Pancreas (tissue), 10 donors: Measurements from ENCODE around the gene TCFL5. TPM values are rescaled to one million over a fixed set of nuclear protein-coding genes. Genes with fewer than 3 reads are reported as not detected.

Experiments used
- ATAC-seq, 4 donors: fragments of 200-7000 bp; cut with Tn5 transposase; one replicate each; pipeline versions ENCODE4 v1.8.0 to v1.9.1; 2020; ENCODE audit warnings: mild to moderate bottlenecking in 4 of 4, moderate library complexity in 4 of 4
- DNase-seq, 6 donors: peaks; one replicate each; pipeline ENCODE4 v3.0.0-alpha.2; 2020
- FAIRE-seq: peaks from 2 replicates; lab custom pipeline; 2012; peaks lifted over from hg19 to GRCh38; lab: Jason Lieb, UNC
- H3K27ac ChIP-seq, 4 donors: fragments of 200-600 bp; sonication (generic); 1 replicate in 3 of 4; 2 replicates in 1 of 4; pipeline versions ENCODE4 v1.5.0 to v1.8.0; 2020
- H3K27me3 ChIP-seq, 4 donors: fragments of 200-600 bp; one replicate each; pipeline ENCODE4 v1.8.0; 2021
- H3K36me3 ChIP-seq, 3 donors: fragments of 200-600 bp; sonication (generic) in 1 of 3; one replicate each; pipeline versions ENCODE4 v1.5.0 to v1.8.0; 2020 to 2021
- H3K4me1 ChIP-seq, 3 donors: fragments of 200-600 bp; one replicate each; pipeline ENCODE4 v1.8.0; 2021
- H3K4me3 ChIP-seq, 4 donors: fragments of 200-600 bp; sonication (generic) in 2 of 4; one replicate each; pipeline versions ENCODE4 v1.5.0 to v1.8.0; 2020 to 2021
- H3K9me3 ChIP-seq, 4 donors: fragments of 200-600 bp; one replicate each; pipeline ENCODE4 v1.8.0; 2021
- WGBS, 2 donors: extraction: QIAGEN DNeasy Blood & Tissue Kit; methylation state at CpG; one replicate each; pipeline ENCODE4 v1.1.7; 2013; 5-methylcytosine and 5-hydroxymethylcytosine counted together
- intact Hi-C, 3 donors: fragments of 100-400 bp; cut with DNase I; formaldehyde crosslinking; loops; one replicate each; pipeline versions ENCODE4 v1.11.1 to v1.14.2; 2022
- polyA plus RNA-seq, 2 donors: library from polyadenylated mRNA; stranded (reverse); fragments of 200-250 nt; gene quantifications; one replicate each; pipeline ENCODE4 v1.2.3, GENCODE V29; 2013
- total RNA-seq, 6 donors: library from RNA; stranded (reverse); fragmentation: NEBNext Ultra II Directional in 4 of 6; extraction: Animal tissue kit (Norgen Biotek cat#: 25700) in 4 of 6; gene quantifications; one replicate each; pipeline versions ENCODE4 v1.2.1 to v1.2.4, GENCODE V29; 2021 to 2023
- TF ChIP-seq, protein P1 (sequence below), 4 donors: fragments of 200-600 bp; sonication (generic) in 3 of 4; IDR thresholded peaks; one replicate each; pipeline versions ENCODE4 v1.5.0 to v1.8.0; 2021; ENCODE audit warnings: antibody characterized with exemption in 4 of 4
- donor health status: healthy with polysubstance abuse.
- donor health status: DM: no; HTN: no; CAD: no; lungs with moderate emphysema.
- donor health status: DM: no; HTN: no; CAD: no.
- donor health status: control.
- donor health status: control.
- donor health status: Bipolar disorder and iron deficiency.
- donor health status: DM: yes; HTN: yes; CAD: no.
- donor health status: DM: no; HTN: no; CAD: no.
- donor health status: DM: no; HTN: no; CAD: no.
- donor health status: DM: yes; HTN: yes; CAD: no.

Gene TCFL5
- total and polyA plus RNA-seq, 8 donors, result 2.5 to 4.9 (median 4.0) TPM

DNA sequence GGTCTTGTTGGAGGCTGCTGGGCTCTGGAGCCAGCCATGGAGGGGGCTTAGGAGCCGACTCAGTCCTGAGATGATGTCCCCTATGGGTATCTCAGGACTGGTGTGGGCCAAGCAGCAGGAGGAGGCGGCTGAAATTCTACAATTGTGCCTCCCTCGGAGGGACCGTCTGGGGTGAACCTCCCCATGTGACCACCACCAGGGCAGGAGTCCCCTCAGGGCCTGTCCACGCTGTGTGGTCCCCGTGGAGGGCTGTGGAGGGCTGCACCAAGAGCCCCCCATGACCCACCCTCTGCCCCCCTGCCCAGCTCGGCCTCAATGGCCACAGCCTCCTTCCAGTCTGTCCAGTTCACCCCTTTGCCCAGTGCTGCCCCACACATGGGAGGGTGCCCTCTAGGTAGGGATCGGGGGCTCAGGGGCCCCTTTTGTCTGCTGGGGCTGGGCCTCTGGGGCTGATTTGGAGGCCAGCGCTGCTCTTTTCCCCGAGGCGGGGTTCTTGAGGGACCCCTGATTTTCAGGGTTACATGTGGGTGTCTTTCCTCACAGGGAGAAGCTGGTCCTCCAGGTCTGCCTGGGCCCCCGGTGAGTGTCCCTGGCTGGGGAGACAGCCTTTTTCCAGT is 43.5 kb downstream of the TCFL5 start:
- FAIRE-seq (no peak), DNase-seq (no peak), ATAC-seq (no peak)
- H3K4me3 ChIP-seq, result no peak overlapping the region
- TF ChIP-seq, protein P1, sequence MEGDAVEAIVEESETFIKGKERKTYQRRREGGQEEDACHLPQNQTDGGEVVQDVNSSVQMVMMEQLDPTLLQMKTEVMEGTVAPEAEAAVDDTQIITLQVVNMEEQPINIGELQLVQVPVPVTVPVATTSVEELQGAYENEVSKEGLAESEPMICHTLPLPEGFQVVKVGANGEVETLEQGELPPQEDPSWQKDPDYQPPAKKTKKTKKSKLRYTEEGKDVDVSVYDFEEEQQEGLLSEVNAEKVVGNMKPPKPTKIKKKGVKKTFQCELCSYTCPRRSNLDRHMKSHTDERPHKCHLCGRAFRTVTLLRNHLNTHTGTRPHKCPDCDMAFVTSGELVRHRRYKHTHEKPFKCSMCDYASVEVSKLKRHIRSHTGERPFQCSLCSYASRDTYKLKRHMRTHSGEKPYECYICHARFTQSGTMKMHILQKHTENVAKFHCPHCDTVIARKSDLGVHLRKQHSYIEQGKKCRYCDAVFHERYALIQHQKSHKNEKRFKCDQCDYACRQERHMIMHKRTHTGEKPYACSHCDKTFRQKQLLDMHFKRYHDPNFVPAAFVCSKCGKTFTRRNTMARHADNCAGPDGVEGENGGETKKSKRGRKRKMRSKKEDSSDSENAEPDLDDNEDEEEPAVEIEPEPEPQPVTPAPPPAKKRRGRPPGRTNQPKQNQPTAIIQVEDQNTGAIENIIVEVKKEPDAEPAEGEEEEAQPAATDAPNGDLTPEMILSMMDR (IDR thresholded peaks at IDR 0.05), result no peak
- H3K36me3 ChIP-seq, result no peaks in the 10 kb centered on the region
- peak overlapping the region in 1 of 4 donors; percentile 15 for H3K27ac ChIP-seq
- intact Hi-C loops, result no loop called here
- 57 to 62% methylated on average over 10 to 12 of the region's 12 CpGs for WGBS, 2 donors
- peaks cover 0 to 5% (median 0%) of the 10 kb centered on the region in 4 donors for H3K27me3 ChIP-seq
- peaks cover 0 to 6% (median 0%) of the 10 kb centered on the region in 3 donors for H3K4me1 ChIP-seq
- no peaks in the 10 kb centered on the region for H3K9me3 ChIP-seq

DNA sequence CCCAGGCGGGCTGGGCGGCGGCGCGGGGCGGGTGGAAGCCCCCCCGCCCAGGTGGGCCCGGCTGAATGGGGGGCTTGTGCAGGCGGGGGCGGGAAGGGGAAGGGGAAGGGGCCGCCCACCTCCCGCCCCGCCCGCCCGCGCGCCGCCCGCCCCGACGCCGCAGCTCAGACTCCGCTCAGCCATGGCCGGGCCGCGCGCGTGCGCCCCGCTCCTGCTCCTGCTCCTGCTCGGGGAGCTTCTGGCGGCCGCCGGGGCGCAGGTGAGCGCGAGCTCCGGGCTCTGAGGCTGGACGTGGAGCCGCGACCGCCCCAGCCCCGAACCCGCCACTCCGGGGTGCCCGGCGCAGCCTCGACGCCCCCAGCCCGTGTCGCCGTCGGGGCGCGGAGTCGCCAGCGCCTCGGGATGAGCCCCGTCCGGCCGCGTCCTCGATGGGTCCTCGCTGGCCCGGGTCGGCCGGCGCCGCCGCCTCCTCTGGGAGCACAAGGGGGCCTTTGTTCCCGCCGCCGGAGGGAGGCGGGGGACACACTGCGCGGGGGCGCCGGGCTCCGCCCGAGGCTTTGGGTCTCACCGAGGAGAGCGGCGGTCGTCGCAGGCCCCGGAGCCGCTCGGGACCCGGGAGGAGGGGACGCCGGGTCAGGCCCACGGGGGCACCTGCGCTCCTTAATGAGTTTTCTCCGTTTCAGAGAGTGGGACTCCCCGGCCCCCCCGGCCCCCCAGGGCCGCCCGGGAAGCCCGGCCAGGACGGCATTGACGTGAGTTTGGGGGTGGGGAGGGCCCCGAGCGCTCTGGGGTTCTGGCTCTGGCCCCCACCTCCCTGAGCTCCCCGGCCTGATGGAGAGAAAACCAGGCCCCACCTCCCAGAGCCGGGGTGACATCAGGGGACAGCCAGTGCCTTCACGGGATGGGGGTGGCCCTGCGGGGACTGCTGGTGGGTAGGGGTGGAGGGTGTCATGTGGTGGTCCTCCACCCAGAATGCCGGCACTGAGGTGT is 44.4 kb downstream of the TCFL5 start, which contains the start of gene COL9A3:
Gene COL9A3 (plus strand): TSS at position 167 of the 990 bp plus-strand sequence. CDS start 15 bp downstream, at position 182.
- peaks cover 0 to 5% (median 0%) of the 10 kb centered on the region in 4 donors for H3K27me3 ChIP-seq
- no peaks in the 10 kb centered on the region for H3K9me3 ChIP-seq
- 6 to 12% methylated on average over 48 to 106 of the region's 108 CpGs for WGBS, 2 donors
- DNase-seq, result no peak
- H3K4me3 ChIP-seq, result peak within 1 kb of the TSS in 2 of 4 donors; percentile 12 to 20
- ATAC-seq, result peak in 2 of 4 donors; percentile 27
- TF ChIP-seq, protein P1 (IDR thresholded peaks at IDR 0.05), result no peak
- intact Hi-C loops, result no loop called here
- peaks cover 0 to 6% (median 0%) of the 10 kb centered on the region in 3 donors for H3K4me1 ChIP-seq
- FAIRE-seq, result no peak
- H3K27ac ChIP-seq, result no peak within 1 kb of the TSS
- peaks cover 0 to 8% (median 7%) of the 10 kb centered on the region in 3 donors for H3K36me3 ChIP-seq

DNA sequence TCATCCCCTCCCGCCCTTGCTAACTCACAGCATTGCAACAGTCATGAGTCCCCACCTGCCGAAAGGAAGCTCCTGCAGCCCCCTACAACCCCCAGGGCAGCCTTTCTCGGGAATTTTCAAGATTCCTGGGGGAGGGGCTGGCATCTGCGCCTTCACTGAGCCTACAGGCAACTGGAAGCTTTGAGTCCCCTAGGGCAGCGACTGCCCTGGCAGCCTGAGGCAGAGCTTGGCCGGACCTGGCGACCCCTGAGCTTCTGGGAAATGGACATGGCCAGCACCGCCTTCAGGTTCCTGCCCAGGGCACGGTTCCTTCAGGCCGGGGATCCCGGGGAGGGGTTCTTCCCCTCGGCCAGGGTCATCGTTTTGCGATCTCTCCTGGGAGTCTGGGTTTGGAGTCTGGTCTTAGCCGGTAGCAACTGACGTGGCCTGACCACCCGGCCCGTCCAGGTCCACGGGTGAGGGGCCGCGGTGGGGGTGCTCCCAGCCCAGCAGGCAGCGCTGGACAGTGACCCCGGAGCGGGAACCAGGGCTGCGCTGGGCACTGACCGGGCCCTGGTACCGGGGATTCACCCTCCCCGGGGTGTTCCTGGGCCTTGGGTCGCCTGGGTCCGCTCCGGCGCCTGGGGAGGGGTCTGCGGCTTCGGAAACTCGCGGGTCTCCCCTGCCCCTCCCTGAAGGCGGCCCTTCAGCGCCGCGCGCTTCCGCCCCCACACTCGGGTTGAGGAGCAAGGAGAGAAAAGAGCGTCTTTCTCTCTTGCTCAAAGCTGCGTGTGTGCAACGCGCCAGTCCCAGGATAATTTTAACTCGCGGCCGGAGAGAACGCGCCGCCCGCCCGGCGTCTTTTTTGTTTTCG is 45.4 kb downstream of the TCFL5 start:
- H3K27ac ChIP-seq, result no peak overlapping the region
- peak overlapping the region in 2 of 4 donors; percentile 12 to 20 for H3K4me3 ChIP-seq
- ATAC-seq (no peak), FAIRE-seq (no peak), DNase-seq (no peak)
- no peaks in the 10 kb centered on the region for H3K9me3 ChIP-seq
- 4 to 5% methylated on average over 55 to 57 of the region's 57 CpGs for WGBS, 2 donors
- TF ChIP-seq, protein P1 (IDR thresholded peaks at IDR 0.05), result no peak
- H3K27me3 ChIP-seq, result peaks cover 0 to 5% (median 0%) of the 10 kb centered on the region in 4 donors
- intact Hi-C loops, result no loop called here
- peaks cover 0 to 17% (median 11%) of the 10 kb centered on the region in 3 donors for H3K36me3 ChIP-seq
- peaks cover 0 to 6% (median 0%) of the 10 kb centered on the region in 3 donors for H3K4me1 ChIP-seq

DNA sequence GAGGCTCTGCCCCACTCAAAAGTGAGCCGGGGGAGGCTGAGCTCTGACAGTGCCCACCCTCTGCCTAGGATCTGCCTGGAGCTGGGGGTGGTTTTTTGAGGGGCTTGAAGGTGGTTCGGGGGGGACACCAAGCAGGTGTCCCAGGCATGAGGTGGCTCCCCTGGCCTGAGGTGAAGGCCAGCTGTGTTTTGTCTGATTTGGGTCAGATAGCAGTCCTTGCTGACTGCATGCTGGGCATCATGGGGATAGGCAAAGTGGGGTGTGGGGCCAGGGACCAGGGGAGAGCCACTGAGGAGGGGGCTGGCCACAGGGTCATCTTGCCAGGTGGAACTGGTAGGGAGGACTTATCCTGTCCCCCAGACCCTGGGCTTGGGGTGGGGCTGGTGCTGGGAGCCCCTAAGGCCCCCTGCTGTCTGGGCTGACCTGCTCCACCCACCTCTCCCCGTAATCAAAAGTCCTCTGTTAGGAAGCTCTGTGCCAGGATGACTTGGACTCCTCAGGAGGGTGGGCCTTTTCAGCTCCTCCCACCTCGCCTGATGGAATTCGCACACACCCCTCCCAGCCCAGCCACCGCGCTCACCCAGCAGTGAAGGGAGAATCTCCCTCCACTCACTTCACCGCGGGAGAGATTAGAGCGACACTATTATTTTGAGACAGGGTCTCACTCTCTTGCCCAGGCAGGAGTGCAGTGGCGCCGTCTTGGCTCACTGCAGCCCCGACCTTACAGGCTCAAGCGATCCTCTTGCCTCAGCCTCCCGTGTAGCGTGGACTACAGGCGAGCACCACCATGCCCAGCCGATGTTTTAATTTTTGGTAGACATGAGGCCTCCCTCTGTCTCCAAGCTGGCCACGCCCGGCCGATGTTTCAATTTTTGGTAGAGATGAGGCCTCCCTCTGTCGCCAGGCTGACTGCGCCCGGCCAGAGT is 46.3 kb downstream of the TCFL5 start:
- 29 to 33% methylated on average over 23 to 24 of the region's 24 CpGs for WGBS, 2 donors
- FAIRE-seq (no peak), ATAC-seq (peak in 1 of 4 donors; percentile 47), DNase-seq (no peak)
- peaks cover 0 to 6% (median 0%) of the 10 kb centered on the region in 3 donors for H3K4me1 ChIP-seq
- peaks cover 0 to 25% (median 11%) of the 10 kb centered on the region in 3 donors for H3K36me3 ChIP-seq
- H3K9me3 ChIP-seq, result no peaks in the 10 kb centered on the region
- intact Hi-C loops, result no loop called here
- peaks cover 0 to 5% (median 0%) of the 10 kb centered on the region in 4 donors for H3K27me3 ChIP-seq
- TF ChIP-seq, protein P1 (IDR thresholded peaks at IDR 0.05), result no peak
- no peak overlapping the region for H3K27ac ChIP-seq
- no peak overlapping the region for H3K4me3 ChIP-seq
